T-helper 1 cell treated with Interleukin-12 subunit alpha and Interleukin-12 subunit beta and Interleukin-4 antibody, amounts not matched to agents 30 μg/mL and 1 μg/mL, for 36 hours (primary cell): ENCODE results near the gene ANKRD63.

Experiments
- H3K27ac Mint-ChIP-seq: one replicate; pipeline ENCODE4 v1.8.0; 2021; ENCODE audit warnings: mild to moderate bottlenecking, mixed read lengths
- H3K27me3 Mint-ChIP-seq: one replicate; pipeline ENCODE4 v1.8.0; 2021; ENCODE audit warnings: low read depth, mixed read lengths
- H3K36me3 Mint-ChIP-seq: one replicate; pipeline ENCODE4 v1.8.0; 2021; ENCODE audit warnings: low read depth, mixed read lengths
- H3K4me1 Mint-ChIP-seq: one replicate; pipeline ENCODE4 v1.8.0; 2021; ENCODE audit warnings: low read depth, mixed read lengths
- H3K4me3 Mint-ChIP-seq: one replicate; pipeline ENCODE4 v1.8.0; 2021; ENCODE audit warnings: mild to moderate bottlenecking, moderate library complexity, mixed read lengths
- H3K9me3 Mint-ChIP-seq: one replicate; pipeline ENCODE4 v1.8.0; 2021; ENCODE audit warnings: mixed read lengths

Gene ANKRD63

GRCh38 chr15:40254452-40254851 is 28.4 kb downstream of the ANKRD63 start:
- Mint-ChIP-seq H3K4me3 (no peak overlapping the region), H3K4me1 (peaks cover 2% of the 10 kb centered on the region), H3K27me3 (peaks cover 48% of the 10 kb centered on the region), H3K36me3 (no peaks in the 10 kb centered on the region), H3K27ac (no peak overlapping the region), H3K9me3 (no peaks in the 10 kb centered on the region)

- Mint-ChIP-seq H3K9me3 (no peaks in the 10 kb centered on the region), H3K4me3 (peak overlapping the region; percentile 76), H3K27ac (no peak overlapping the region), H3K4me1 (peaks cover 2% of the 10 kb centered on the region), H3K36me3 (no peaks in the 10 kb centered on the region), H3K27me3 (peaks cover 47% of the 10 kb centered on the region)
Observed at GRCh38 chr15:40253167-40253790, 29.6 kb downstream of the ANKRD63 start.

- Mint-ChIP-seq H3K27me3 (peaks cover 47% of the 10 kb centered on the region), H3K4me1 (peaks cover 2% of the 10 kb centered on the region), H3K4me3 (peak overlapping the region; percentile 76), H3K36me3 (no peaks in the 10 kb centered on the region), H3K27ac (no peak overlapping the region), H3K9me3 (no peaks in the 10 kb centered on the region)
Observed at GRCh38 chr15:40252438-40253166, 30.3 kb downstream of the ANKRD63 start.

- Mint-ChIP-seq H3K4me1 (peaks cover 2% of the 10 kb centered on the region), H3K36me3 (no peaks in the 10 kb centered on the region), H3K27me3 (peaks cover 47% of the 10 kb centered on the region), H3K9me3 (no peaks in the 10 kb centered on the region), H3K27ac (no peak overlapping the region), H3K4me3 (no peak overlapping the region)
Observed at GRCh38 chr15:40252141-40252437, 30.8 kb downstream of the ANKRD63 start.

- H3K4me3 Mint-ChIP-seq: no peak overlapping the region
Observed at GRCh38 chr15:40251486-40252140, 31.3 kb downstream of the ANKRD63 start.

GRCh38 chr15:40250771-40251483 is 31.9 kb downstream of the ANKRD63 start:
- Mint-ChIP-seq H3K9me3 (no peaks in the 10 kb centered on the region), H3K4me3 (peak overlapping the region; percentile 15), H3K27me3 (peaks cover 49% of the 10 kb centered on the region), H3K27ac (no peak overlapping the region), H3K4me1 (peaks cover 2% of the 10 kb centered on the region), H3K36me3 (no peaks in the 10 kb centered on the region)

More at GRCh38 chr15:40251486-40252140, 31.3 kb downstream of the ANKRD63 start:
- H3K9me3 Mint-ChIP-seq: no peaks in the 10 kb centered on the region
- no peak overlapping the region for H3K27ac Mint-ChIP-seq
- H3K27me3 Mint-ChIP-seq: peaks cover 47% of the 10 kb centered on the region
- H3K36me3 Mint-ChIP-seq: no peaks in the 10 kb centered on the region
- peaks cover 2% of the 10 kb centered on the region for H3K4me1 Mint-ChIP-seq

- no peak overlapping the region for H3K4me3 Mint-ChIP-seq
- H3K27ac Mint-ChIP-seq: no peak overlapping the region
- H3K9me3 Mint-ChIP-seq: no peaks in the 10 kb centered on the region
- peaks cover 2% of the 10 kb centered on the region for H3K4me1 Mint-ChIP-seq
- H3K36me3 Mint-ChIP-seq: no peaks in the 10 kb centered on the region
- H3K27me3 Mint-ChIP-seq: peaks cover 50% of the 10 kb centered on the region
Observed at GRCh38 chr15:40250304-40250656, 32.6 kb downstream of the ANKRD63 start.

- Mint-ChIP-seq H3K4me3 (no peak overlapping the region), H3K36me3 (no peaks in the 10 kb centered on the region), H3K27ac (no peak overlapping the region), H3K9me3 (no peaks in the 10 kb centered on the region), H3K27me3 (peaks cover 47% of the 10 kb centered on the region), H3K4me1 (peaks cover 2% of the 10 kb centered on the region)
Observed at GRCh38 chr15:40249477-40250303, 33.2 kb downstream of the ANKRD63 start.

GRCh38 chr15:40248006-40248783 is 34.7 kb downstream of the ANKRD63 start:
- peaks cover 5% of the 10 kb centered on the region for H3K4me1 Mint-ChIP-seq
- no peaks in the 10 kb centered on the region for H3K36me3 Mint-ChIP-seq
- no peak overlapping the region for H3K4me3 Mint-ChIP-seq
- no peaks in the 10 kb centered on the region for H3K9me3 Mint-ChIP-seq
- H3K27ac Mint-ChIP-seq: no peak overlapping the region
- peaks cover 35% of the 10 kb centered on the region for H3K27me3 Mint-ChIP-seq

- Mint-ChIP-seq H3K4me1 (peaks cover 5% of the 10 kb centered on the region), H3K27ac (no peak overlapping the region), H3K9me3 (no peaks in the 10 kb centered on the region), H3K36me3 (no peaks in the 10 kb centered on the region), H3K4me3 (no peak overlapping the region), H3K27me3 (peaks cover 33% of the 10 kb centered on the region)
Observed at GRCh38 chr15:40247406-40247971, 35.4 kb downstream of the ANKRD63 start.

GRCh38 chr15:40246496-40247280 is 36.2 kb downstream of the ANKRD63 start:
- Mint-ChIP-seq H3K36me3 (no peaks in the 10 kb centered on the region), H3K27me3 (peaks cover 30% of the 10 kb centered on the region), H3K9me3 (no peaks in the 10 kb centered on the region), H3K4me3 (no peak overlapping the region), H3K27ac (no peak overlapping the region), H3K4me1 (peaks cover 5% of the 10 kb centered on the region)

- Mint-ChIP-seq H3K9me3 (no peaks in the 10 kb centered on the region), H3K36me3 (no peaks in the 10 kb centered on the region), H3K27me3 (peaks cover 22% of the 10 kb centered on the region), H3K4me3 (no peak overlapping the region), H3K27ac (no peak overlapping the region), H3K4me1 (peaks cover 5% of the 10 kb centered on the region)
Observed at GRCh38 chr15:40245666-40246450, 37.0 kb downstream of the ANKRD63 start.
